GM12872 (cell line): ENCODE data around the gene PLCD3.
A peak's percentile ranks its signal among the peaks of the same experiment; 100 is the strongest.

Source experiments
- TF ChIP-seq, protein P1 (sequence below): IDR thresholded peaks from 3 replicates; pipeline ENCODE4 v1.5.1; 2011; ENCODE audit warnings: low read depth, mild to moderate bottlenecking, low read length, moderate library complexity; ENCODE audit not compliant: insufficient read depth

PLCD3 gene

DNA sequence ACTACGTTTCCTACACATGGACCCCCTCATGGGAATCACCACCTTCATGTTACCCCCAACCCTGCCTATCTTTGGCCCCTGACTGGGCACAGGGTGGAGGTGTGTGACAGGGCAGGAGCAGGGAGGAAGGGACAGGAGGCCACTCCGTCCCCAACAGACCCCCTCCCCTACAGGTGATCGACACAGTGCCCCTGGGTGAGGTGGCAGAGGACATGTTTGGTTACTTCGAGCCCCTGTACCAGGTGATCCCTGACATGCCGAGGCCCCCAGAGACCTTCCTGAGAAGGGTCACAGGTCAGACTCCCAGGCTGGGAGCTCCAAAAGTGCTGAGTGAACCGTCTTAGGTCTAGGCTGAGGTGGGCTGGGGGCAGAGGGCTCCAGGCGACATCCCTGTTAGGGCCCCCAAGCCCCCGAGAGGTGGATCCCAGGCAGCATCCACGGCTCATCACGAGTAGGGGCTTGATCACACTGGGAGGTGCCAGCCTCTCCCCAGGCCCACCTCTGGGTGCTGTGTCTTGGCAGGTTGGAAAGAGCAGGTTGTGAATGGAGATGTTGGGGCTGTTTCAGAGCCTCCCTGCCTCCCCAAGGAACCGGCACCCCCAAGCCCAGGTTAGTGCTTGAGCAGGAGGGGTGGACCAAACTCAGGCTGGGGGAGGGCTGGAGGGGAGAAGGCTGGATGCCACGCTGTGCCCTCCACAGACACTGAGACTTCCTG lies 4.7 kb upstream of the PLCD3 start:
- TF ChIP-seq, protein P1, sequence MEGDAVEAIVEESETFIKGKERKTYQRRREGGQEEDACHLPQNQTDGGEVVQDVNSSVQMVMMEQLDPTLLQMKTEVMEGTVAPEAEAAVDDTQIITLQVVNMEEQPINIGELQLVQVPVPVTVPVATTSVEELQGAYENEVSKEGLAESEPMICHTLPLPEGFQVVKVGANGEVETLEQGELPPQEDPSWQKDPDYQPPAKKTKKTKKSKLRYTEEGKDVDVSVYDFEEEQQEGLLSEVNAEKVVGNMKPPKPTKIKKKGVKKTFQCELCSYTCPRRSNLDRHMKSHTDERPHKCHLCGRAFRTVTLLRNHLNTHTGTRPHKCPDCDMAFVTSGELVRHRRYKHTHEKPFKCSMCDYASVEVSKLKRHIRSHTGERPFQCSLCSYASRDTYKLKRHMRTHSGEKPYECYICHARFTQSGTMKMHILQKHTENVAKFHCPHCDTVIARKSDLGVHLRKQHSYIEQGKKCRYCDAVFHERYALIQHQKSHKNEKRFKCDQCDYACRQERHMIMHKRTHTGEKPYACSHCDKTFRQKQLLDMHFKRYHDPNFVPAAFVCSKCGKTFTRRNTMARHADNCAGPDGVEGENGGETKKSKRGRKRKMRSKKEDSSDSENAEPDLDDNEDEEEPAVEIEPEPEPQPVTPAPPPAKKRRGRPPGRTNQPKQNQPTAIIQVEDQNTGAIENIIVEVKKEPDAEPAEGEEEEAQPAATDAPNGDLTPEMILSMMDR, result no peak

DNA sequence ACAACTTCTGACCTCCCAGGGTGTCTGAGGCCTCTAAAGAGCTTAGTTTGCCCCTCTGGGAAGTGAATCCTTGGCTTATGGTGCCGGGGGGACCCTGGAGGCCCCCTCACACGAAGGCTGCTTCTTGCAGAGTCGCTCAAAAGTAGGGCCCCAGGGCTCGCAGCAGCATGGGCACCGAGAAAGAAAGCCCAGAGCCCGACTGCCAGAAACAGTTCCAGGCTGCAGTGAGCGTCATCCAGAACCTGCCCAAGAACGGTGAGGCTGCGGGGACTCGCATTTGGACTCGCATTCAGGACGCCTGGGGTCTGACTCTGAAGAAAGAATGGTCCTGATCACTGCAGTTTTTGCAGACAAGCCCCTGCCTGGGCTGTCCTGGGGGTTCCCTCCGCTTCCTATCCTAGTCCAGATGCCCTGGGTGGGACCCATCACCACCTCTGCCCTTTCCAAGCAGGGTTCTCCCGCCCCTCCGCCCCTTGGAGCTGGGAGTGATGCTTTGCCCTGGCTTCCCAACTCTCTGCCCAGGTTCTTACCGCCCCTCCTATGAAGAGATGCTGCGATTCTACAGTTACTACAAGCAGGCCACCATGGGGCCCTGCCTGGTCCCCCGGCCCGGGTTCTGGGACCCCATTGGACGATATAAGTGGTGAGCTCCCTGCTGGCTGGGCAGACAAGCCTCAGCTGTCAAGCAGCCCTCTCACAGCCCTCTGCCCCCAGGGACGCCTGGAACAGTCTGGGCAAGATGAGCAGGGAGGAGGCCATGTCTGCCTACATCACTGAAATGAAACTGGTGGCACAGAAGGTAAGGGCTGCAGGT lies 3.9 kb upstream of the PLCD3 start:
- TF ChIP-seq, protein P1, result no peak

DNA sequence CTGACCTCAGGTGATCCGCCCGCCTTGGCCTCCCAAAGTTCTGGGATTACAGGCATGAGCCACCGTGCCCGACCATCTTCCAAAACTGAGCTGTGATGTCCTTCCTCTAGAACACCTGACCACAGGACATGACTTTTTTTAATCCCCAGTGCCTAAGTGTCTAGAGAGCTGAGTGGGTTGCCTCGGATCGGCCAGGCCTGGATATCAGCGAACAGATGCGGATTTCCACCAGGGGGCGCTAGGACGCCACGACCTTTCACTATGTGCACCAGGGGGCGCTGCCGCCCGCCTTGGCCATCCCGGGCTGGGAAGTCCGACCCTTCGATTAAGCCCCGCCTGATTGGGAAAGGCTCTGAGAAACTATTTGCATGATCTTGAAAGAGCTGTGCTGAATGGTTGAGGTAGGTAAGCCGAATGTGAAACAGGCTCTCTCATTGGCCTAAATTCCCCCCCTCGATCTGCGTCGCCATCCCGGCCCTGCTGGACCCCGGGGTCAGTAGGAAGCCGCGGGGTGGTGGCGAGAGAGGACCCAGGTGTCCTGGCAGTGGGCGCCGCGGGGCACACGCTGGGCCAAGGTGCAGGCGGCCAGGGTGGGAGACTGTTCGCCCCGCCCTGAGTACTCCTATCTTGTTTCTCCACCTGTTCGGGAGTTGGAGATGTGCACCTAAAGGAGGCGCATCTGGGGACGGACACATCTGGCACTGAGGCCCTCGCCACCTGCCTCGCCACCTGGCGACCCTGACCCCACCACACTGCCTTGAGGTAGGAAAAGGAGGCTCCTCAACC lies 3.1 kb upstream of the PLCD3 start, which contains the start of gene ACBD4:
Gene ACBD4 (plus strand): TSS at position 496 of the 786 bp plus-strand sequence. CDS start 458 bp downstream, outside the sequence.
- TF ChIP-seq, protein P1, result peak; percentile 100

DNA sequence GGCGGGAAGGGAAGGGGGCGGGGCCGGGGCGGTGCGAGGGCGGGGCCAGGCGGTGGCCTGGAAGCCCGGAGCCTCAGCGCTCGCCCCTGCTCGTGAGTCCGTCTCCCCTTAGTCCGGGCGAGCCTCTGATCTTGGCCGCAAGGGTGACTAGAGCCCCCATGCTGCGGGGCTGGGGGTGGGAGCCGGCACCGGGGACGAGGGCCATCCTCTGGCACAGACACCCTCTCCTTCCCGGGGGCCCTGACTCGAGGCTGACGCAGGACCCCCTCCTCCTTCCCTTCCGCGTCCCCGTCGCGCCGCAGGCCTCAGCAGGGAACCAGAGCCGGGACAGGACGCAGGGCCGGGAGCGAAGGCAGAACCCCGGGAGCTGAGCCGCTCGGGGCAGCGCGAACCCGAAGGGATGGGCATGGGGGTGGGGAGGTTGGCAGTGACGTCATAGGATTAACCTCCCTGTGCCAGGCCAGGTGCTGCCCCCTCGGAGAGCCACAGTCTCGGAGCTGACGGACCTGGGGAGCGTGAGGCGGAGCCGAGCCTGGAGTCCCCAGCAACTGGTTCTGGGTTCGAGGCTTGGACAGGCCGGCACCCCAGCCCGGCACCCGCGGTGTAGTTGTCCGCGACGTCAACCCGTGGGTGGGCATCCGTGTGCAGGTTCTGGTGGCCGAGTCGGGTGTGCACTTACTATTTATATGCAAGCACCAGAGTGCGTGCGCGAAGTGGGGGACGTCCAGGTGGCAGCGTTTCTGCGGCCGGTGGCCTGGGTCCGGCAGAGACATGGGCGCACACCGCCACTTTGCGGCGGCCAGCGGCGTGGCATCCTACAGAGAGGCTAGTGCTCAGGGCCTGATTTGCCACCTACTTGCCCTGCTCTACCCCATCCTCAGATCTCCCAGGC lies 503 bp upstream of the PLCD3 start:
- TF ChIP-seq, protein P1, result peak; percentile 93

DNA sequence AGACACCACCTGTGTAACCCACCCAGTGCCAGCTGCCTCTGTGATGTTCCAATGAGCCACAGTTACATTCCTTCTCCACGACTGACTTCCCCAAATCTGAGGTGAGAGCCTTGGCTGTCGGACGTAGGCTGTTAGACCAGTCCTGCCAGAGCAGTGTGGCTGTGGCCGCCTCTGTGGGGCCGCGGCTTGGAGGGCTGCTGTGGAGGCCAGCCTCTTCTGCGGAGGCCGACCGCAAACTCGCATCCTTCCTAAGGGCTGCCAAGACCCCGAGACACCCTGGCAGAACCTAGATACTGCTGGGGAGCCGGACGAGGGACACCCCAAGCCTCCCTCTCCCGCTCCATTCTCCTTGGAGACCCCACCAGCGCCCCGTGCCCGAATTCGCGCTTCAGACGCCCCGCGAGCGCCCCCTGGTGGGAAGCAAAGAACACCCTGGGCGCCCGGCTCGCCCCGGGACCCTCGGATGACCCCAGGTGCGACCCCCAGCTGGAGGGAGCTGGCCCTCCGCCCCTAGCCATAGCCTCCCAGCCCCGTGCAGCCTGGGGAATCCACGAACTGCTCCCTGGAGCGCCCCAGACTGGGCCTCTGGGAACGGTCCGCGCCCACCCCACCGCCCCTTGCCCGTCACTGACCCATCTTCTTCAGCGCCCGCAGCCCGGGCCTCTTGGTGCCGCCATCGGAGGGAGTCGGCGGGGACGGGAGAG lies 547 bp downstream of the PLCD3 start:
- TF ChIP-seq, protein P1, result peak; percentile 75
